Ovary (tissue), 3 donors: Measurements from ENCODE around the gene FGF5.

Source experiments
- EP300 ChIP-seq: sonication (generic); formaldehyde crosslinking; IDR thresholded peaks from one replicate; pipeline ENCODE4 v1.6.1; 2017; ENCODE audit warnings: antibody characterized with exemption
- POLR2A ChIP-seq: fragments of 450-650 bp; IDR thresholded peaks from one replicate; pipeline ENCODE4 v1.6.1; 2017; ENCODE audit warnings: antibody characterized with exemption, mild to moderate bottlenecking, moderate library complexity
- TF ChIP-seq, protein P1 (sequence below), 3 donors: fragments of 450-650 bp in 2 of 3; fragments of 200-600 bp in 1 of 3; IDR thresholded peaks; one replicate each; pipeline versions ENCODE4 v1.5.1 to v1.8.0; 2016 to 2022; ENCODE audit warnings: antibody characterized with exemption in 3 of 3, mild to moderate bottlenecking in 1 of 3
- donor health status: DM: no; HTN: no; CAD: no.

DNA sequence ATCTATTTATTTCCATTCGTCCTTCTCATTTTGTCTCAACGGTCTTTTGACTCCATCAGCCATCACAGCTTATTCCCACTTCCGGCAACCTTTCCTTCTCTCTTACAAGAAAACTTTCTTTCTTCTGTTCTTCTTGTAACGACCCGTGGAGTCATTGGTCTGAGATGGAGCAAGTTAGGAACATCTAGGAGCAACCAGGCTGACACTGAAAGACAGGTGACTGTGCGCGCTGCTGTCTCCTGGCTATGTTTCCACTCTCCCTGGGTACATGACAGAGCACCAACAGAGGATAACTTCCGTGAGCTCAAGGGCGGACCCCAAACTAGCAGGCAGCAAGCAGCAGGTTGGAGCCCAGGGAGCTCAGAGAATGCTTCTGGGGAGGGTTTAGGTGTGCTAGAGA, 2.5 kb downstream of the FGF5 start:
- TF ChIP-seq, protein P1, sequence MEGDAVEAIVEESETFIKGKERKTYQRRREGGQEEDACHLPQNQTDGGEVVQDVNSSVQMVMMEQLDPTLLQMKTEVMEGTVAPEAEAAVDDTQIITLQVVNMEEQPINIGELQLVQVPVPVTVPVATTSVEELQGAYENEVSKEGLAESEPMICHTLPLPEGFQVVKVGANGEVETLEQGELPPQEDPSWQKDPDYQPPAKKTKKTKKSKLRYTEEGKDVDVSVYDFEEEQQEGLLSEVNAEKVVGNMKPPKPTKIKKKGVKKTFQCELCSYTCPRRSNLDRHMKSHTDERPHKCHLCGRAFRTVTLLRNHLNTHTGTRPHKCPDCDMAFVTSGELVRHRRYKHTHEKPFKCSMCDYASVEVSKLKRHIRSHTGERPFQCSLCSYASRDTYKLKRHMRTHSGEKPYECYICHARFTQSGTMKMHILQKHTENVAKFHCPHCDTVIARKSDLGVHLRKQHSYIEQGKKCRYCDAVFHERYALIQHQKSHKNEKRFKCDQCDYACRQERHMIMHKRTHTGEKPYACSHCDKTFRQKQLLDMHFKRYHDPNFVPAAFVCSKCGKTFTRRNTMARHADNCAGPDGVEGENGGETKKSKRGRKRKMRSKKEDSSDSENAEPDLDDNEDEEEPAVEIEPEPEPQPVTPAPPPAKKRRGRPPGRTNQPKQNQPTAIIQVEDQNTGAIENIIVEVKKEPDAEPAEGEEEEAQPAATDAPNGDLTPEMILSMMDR (IDR thresholded peaks at IDR 0.05) = no peak
- no peak for TF ChIP-seq POLR2A
- no peak for TF ChIP-seq EP300
